Jurkat, Clone E6-1 (cell line): ENCODE measurements around the gene SDCBP2.

Experiments used
- DNase-seq: peaks from one replicate; pipeline ENCODE4 v3.0.0-alpha.2; 2011; ENCODE audit warnings: low read depth, low spot score
- H3K4me3 ChIP-seq: 2 replicates; pipeline ENCODE4 v1.5.1; 2011; ENCODE audit warnings: mild to moderate bottlenecking, low read length, control low read depth, moderate library complexity

Gene SDCBP2

GRCh38 chr20:1265226-1265915 is 63.6 kb downstream of the SDCBP2 start:
- DNase-seq = no peak
- peak overlapping the region; percentile 64 for H3K4me3 ChIP-seq

DNA sequence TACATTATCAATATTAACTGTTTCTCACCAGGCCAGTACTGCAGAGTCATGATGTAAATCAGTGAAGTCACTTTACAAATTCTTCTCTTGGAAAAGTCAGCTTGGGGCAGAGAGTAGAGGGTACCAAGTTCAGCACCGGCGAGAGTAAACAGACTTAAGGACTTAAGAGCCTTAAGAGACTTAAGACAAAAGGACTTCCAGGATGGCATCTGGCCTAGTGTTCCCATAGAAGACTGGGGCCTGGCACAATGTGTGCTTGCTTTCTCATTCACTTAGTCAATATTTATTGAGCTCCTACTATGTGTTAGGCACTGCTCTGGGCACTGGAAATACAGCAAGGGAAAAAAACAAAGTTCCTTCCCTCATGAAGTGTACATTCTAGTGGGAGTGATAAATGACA is 64.2 kb downstream of the SDCBP2 start:
- DNase-seq = no peak
- H3K4me3 ChIP-seq = no peak overlapping the region

DNA sequence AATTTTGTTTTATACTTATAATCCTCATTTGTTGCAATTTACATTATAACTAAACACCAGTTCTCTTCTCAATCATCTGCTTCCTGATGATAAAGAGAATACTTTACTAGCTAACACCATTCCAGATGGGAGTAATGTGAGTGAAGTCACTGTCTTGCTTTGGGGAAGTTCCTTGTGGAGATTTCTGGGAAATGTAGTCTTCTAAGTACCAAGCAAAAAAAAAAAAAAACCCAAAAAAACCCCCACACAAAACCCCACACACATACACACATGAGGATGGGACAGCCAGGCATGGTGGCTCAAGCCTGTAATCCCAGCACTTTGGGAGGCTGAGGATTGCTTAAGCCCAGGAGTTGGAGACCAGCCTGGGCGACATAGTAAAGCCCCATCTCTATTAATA is 65.1 kb downstream of the SDCBP2 start:
- no peak for DNase-seq
- no peak overlapping the region for H3K4me3 ChIP-seq
